GM21737 (cell line): ENCODE measurements around the gene PIK3R2.
"Not testable (repeated sequence)": the region's sequence is repeated elsewhere in the genome, so short reads cannot be mapped to it uniquely, and the experiment has no call there.

Source experiments
- ATAC-seq: cut with Tn5 transposase; IDR thresholded peaks from one replicate; pipeline ENCODE4 v1.9.1; 2021; ENCODE audit warnings: mild to moderate bottlenecking, moderate library complexity; ENCODE audit not compliant: unreplicated experiment

The PIK3R2 gene

DNA sequence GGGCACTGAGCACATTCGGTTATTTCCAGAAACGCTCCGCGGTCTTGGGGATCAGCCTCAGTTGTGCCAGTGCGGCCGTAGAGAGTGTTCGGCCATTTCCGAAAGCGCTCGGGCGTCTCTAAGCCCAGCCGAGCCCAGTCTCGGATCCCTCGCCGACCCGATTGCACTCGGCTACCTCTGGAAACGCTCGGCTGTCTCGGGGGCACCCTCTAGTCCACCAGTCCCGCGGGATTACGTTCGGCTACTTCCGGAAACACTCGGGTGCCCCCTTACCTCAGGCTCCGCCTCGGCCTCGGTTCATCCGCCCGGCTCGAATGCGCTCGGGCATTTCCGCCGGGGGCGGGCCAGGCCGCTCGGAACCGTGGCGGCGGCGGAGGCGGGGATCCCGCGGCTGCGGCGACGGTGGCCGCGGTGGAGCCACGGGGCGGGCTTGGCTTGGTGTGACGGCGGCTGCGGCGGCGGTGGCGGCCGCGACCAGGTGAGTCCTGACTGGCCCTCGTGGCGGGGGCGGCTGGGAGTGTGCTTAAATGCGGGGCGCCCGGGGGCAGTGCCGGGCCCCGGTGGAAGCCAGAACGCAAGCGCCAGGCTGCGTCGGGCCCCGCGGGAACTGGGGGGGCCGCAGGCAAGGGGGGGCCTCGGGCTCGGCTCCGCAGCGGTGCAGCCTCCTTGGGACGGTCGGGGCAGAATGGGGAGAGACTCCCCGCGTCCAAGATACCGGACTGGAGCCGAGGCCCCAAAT, at the start of gene PIK3R2:
Gene PIK3R2, plus strand, starts transcription at position 347 of the 739 bp plus-strand sequence. CDS start 2,717 bp downstream, outside the sequence.
- peak; percentile 69 for ATAC-seq

- no peak for ATAC-seq
Measured at GRCh38 chr19:18104793-18105131, 48.2 kb upstream of the PIK3R2 start.

GRCh38 chr19:18105259-18105658, 47.7 kb upstream of the PIK3R2 start:
- ATAC-seq, result not testable (repeated sequence)

- no peak for ATAC-seq
Measured at GRCh38 chr19:18107235-18107634, 45.7 kb upstream of the PIK3R2 start.

GRCh38 chr19:18108897-18109296, 44.1 kb upstream of the PIK3R2 start:
- no peak for ATAC-seq

- no peak for ATAC-seq
Measured at GRCh38 chr19:18109341-18109732, 43.6 kb upstream of the PIK3R2 start.

GRCh38 chr19:18109733-18110608, 43.0 kb upstream of the PIK3R2 start:
- ATAC-seq, result no peak

DNA sequence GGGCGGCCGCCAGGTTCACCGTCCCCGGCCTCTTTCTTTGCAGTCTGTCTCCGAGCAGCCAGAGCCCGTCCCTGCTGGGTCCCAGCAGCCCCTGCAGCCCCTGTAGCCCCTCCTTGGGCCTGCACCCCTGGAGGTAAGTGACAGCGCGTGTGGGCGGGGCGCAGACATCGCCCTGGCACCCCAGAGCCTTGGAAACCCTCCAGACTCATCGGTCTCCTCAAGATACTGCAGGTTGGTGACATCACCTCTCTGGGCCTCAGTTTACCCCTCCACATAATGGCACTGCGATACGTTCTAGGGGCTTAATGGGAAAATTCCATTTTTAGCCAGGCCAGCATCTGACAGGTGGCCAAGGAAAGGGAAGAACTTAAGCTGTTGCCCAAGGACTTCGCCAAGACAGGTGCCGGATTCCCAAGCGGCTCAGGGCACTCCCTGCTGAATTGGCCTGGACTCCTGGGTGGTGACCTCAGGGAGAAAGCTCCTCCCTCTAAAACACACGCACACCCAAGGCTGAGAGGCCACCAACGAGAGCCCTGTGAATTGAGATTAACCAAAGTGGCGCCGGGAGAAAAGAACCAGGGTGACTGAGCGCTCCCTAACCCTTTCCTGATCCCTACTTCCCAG, 42.2 kb upstream of the PIK3R2 start:
- no peak for ATAC-seq

DNA sequence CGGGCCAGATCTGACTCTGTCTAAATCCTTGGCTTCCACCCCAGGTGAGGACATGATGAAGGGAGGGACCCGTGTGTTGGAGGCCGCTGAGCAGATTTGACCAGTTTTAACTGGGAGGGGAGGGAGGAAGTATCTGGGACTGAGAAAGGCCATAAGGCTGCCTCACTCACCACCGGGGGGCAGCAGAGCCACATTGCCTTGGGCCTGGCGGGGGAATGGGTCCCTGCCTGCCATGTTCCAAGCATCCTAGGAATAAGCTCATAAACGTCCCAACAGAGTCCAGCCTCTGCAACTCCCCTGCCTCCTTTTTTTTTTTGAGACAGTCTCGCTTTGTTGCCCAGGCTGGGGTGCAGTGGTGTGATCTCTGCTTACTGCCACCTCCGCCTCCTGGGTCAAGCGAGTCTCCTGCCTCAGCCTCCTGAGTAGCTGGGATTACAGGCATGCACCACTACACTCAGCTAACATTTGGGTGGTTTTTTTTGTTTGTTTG, 39.9 kb upstream of the PIK3R2 start:
- no peak for ATAC-seq

DNA sequence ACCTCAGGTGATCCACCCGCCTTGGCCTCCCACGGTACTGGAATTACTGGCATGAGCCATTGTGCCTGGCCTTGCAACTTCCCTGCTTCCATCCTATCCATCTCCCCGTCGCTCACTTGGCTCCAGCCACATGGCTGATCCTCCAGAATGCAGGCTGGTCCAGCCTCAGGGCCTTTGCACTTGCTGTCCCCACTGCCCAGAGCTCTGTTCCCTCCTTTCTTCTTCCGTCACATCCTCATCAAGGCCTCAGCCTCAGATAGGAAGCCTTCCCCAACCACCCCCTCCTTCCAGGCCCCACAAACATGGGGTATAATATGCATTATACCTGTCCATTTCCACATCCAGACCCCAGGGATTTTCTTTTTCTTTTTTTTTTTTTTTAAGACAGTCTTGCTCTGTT, 39.1 kb upstream of the PIK3R2 start:
- ATAC-seq, result no peak

DNA sequence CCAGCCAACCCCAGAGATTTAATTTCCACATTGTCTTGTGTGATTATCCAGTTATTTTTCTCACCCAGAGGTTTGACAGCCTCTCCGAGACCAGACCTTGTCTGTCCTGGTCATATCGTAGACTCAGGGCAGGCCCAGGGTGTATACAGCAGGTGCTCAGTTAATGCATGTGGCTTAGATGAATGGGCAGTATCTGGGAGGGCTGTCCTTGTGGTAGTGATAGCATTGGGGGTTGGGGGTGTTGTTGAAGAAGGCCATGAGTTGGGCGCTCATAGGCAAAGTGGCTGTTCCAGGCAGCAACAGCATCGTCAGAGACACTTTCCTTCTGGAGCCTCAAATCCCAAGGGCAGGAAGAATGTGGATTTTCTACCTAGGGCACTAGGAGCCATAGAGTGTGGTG, 38.5 kb upstream of the PIK3R2 start:
- no peak for ATAC-seq

GRCh38 chr19:18117364-18117691, 35.6 kb upstream of the PIK3R2 start:
- ATAC-seq, result peak; percentile 1

GRCh38 chr19:18117692-18118378, 35.1 kb upstream of the PIK3R2 start:
- peak; percentile 84 for ATAC-seq

DNA sequence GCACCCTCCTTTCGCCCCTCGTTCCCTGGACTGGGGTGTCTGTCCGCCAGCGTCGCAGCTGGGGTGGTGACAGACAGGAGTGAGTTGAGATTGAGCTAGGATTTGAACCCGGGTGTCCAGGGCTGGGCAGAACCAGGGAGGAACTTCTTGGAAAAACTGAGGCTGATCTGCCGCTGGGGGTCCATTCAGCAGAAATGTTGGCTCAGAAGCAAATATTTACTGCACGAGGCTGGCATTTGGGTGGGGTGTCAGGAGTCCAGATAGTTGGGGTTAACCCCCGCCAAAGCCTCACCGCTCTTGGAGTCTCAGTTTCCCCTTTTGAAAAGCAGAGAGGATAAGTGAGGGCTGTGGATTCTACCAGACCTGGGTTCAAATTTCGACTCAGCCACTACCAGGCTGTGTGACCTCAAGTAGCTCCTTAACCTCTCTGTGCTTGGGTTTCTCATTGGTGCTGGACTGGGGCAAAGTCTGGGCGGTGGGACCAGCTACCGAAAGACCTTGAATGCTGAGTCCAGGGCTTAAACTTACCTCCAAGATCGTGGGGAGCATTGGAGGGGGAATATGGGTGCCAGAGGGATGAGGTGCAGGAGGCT, 34.4 kb upstream of the PIK3R2 start:
- peak; percentile 3 for ATAC-seq

- no peak for ATAC-seq
Measured at GRCh38 chr19:18119013-18119716, 33.8 kb upstream of the PIK3R2 start.

DNA sequence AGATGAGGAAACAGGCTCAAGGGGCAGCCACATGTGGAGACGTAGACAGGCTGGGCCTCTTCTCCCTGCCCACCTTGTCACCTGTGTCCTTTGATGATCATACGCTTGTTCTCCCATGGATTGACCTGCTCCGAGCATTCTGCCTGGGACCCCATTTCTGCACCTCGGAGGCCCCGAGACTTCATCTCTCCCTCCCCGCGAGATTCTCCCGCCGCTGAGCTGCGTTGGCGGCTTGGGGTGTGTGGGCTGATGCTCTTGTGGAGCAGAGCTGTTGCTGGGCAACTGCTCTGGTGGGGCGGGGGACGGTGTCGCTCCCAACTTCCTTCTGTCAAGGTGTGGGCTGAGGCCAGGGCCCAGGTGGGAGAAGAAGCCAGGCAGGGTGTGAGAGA, 33.3 kb upstream of the PIK3R2 start:
- no peak for ATAC-seq

DNA sequence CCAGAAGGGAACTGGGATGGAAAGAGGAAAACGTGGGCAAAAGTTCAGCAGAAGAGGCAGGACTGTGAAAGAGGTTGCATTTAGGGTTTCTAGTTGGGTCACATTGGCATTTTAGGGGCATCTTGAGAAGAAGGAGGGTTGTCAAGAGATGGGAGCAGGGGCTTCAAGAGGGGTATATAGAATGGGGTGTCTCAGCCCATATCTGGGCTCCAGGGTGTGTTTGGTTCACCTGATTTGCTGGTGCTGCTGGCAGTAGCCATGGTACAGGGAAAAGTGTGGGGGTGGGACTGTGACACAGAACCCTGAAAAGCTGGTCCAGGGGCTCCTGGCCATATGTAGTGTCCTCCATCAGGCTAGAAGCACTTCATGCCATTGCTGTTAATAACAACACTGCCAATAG, 32.8 kb upstream of the PIK3R2 start:
- ATAC-seq, result no peak

DNA sequence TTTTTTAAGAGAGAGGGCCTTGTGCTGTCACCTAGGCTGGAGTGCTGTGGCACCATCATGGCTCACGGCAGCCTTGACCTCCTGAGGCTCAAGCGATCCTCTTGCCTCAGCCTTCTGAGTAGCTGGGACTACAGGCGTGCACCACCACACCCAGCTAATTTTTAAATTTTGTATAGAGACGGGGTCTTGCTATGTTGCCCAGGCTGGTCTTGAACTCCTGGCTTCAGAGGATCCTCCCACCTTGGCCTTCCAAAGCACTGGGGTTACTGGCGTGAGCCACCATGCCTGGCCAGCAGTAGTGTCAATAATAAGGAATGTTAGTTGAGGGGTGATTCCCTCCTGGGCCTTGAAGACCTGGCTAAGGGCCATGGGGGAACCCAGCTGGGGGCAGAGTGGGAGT, 31.8 kb upstream of the PIK3R2 start:
- ATAC-seq, result no peak

- no peak for ATAC-seq
Measured at GRCh38 chr19:18122424-18122823, 30.5 kb upstream of the PIK3R2 start.
